Measurements from ENCODE around the gene APOB.

The APOB gene

GRCh38 chr2:21047141-21048009, 3.5 kb upstream of the APOB start:
- no peak for DNase-seq

- no peak for DNase-seq
Measured at GRCh38 chr2:21046506-21046905, 2.6 kb upstream of the APOB start.

GRCh38 chr2:21044694-21045371, 960 bp upstream of the APOB start:
- no peak for DNase-seq

DNA sequence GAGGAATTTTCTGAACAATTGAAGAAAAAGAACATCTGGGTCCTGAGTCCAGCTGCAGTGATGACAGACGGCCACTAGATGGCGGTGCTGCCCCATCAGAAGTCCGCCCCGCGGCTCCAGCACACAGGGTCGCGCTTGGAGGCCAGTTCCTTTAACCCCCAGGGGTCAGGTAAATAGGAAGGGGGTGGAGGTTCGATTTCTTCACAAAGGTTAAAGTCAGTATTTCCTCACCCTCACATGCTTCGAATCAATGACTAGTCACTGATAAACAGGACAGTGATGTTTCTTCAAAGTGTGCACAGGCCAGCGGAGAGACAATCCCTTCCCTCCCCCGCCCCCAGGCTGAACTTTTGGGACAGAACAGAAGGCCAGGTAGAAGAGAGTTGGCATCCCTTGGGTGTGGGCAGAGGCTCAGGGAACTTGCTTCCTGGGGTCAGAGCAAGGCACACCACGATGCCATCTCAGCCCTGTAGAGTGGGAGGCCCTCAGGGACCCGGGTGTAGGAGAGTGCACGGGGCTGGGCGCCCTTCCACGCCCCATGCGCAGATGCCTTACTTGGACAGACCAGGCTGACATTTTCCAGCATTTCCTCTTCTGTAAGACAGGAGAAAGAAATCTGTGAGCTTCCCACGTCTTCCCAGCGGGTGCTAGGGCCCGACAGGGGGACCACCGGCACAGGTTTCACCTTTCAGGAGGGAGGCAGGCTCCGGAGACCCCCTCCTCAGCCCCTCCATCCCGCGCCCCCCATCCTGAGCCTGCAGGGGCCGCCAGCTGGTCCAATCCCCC, 722 bp downstream of the APOB start:
- no peak for DNase-seq

DNA sequence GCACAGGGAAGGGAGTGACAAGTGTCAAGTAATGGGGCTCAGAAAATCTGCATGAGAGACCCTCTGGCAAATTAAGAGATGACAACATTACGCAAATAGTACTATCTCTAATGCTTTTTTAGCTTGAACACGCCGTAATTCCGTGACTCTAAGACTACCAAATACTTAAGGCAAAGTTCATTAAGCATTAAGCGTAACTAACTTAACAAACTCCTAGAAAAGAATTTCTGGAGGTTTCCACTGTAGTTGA, 1.2 kb downstream of the APOB start:
- DNase-seq: no peak

DNA sequence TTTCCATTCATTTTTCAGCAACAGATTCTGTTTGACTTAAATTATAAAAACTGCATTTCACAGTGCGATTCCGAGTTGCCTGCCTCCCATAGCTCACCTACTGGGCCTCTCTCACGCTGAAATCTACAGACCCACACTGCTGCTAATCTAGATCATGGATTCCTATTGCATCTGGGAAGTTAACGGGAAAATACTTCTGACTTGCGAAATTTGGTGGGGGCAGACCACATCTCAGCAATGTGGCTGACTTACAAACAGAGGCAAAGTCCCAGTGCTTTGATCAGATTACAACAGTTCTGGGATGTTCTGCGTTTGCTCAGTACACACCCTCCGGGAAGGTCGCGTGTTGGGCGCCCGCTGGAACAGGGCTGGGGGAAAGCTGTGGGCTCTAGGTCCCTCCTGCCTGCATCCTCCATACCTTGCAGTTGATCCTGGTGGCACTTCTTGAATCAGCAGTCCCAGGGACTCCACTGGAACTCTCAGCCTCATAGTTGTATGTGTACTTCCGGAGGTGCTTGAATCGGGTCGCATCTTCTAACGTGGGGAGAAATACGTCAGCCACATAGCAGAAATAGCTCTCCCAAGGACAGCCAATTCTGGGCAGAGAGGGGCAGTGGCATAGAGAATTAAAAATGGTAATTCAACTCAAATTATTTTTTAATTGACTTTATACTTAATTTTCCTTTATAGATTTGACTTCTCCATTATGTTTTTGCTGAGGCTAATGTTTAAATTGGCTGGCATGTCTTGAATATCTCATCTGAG, 1.7 kb downstream of the APOB start:
- no peak for DNase-seq

DNA sequence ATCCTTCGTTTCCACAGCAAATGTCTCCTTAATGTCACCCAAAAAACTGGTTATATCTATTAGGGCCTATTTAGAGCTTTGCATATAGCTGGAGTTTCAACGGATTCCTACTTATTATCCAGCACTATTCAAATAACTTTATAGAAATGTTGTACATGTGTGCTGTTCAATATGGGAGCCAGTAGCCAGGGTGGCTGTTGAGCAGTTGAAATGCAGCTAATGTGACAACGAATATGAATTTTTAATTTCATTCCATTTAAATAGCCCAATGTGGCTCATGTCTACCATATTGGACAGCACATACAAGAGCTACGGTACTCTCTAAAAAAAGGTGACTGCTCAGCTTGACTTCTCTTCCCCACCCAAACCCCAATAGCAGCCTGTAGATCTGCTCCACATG, 2.4 kb downstream of the APOB start:
- no peak for DNase-seq

DNA sequence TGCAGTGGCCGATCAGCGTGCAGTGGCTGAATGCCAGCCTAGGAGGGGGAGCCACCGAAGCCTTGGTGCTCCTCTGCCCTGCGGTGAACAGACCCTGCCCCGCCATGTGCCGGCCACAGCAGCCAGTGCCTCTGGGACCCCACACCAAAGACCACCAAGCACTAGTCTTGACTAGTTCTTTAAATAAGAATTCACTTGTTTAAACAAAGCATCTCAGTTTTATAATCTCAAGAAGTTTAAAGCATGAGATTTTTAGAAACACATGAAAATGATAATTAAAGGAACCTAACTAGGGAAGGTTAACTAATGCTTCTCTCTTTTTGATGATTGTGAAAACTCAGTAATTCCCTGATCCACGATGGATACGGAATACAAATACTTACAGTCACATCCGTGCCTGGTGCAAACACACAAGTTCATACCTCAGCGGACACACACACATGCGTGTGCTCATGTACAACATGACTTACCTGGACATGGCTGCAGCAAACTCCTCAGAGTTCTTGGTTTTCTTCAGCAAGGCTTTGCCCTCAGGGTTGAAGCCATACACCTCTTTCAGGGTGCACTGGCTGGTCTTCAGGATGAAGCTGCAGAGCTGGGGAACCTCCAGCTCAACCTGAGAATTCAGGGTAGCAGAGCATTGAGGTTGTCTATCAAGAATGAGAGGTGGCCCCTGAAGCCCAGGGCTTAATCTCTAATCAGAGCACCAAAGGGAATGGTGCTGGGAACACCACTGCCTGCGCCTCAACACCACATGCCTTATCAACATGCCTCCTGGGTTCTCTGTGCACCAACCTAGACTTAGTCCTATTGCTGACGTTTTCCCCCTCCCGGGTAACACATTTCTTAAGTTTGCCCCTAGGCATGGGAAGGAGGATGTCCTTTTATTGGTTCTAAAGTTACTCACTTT, 3.1 kb downstream of the APOB start:
- no peak for DNase-seq

GRCh38 chr2:21039979-21040467, 3.9 kb downstream of the APOB start:
- DNase-seq: no peak

- DNase-seq: no peak
Measured at GRCh38 chr2:21039080-21039556, 4.8 kb downstream of the APOB start.

GRCh38 chr2:21038403-21039073, 5.3 kb downstream of the APOB start:
- DNase-seq: no peak

DNA sequence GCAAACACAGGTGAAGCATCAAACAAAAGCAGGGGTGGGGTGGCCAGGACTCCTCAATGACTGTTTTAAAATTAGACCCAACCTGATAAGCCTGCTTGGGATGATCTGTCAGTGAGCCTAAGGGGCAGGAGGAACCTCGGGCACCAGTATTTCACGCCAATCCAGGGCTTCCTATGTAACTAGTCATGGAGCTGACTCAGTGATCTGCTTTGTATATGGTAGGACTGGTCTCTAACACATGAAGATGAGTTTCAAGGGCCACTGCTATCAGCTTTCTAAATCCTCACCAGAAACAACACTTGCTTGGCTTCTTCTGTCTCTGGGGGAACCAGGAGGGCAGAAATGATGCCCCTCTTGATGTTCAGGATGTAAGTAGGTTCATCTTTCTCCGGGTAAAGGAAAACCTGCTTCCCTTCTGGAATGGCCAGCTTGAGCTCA, 6.2 kb downstream of the APOB start:
- DNase-seq: no peak

GRCh38 chr2:21036708-21037670, 6.9 kb downstream of the APOB start:
- no peak for DNase-seq

GRCh38 chr2:21035974-21036707, 7.7 kb downstream of the APOB start:
- DNase-seq: no peak

GRCh38 chr2:21035282-21035973, 8.4 kb downstream of the APOB start:
- no peak for DNase-seq

GRCh38 chr2:21034972-21035279, 8.9 kb downstream of the APOB start:
- DNase-seq: no peak

DNA sequence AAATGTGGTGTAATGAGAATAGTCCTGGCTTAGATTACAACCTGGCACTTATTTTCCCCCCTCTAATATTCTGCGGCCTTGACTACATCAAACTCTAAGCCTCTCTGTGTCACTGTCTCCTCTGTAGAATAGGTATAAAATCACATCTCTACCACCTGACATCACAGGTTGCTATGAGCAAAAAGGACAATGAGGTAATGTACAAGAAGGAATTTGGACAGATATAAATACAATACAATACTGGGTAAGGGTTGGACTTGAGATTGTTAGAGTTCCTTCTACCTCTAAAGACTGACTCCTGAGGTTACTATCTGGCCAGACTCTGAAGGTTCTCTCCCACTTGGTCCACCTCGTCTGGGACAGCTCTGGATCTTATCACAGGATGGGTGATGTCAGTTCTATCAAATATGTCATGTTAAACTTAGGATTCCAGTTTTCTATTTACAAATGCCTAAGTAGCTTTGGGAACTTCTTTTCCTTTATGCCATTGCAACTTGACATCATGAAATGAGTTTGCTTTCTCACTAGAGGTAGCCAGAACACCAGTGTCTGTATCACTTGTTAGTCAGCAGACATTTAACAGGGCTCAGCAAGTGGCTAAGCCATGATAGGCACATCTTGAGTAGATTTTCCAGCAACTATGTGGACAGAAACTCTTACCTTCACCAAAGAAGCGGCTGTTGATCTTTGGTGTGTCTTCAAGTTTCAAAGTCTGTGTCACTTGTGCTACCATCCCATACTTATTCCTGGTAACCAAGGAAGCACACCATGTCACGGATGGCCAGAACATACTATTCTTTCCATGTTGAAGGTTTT, 9.5 kb downstream of the APOB start:
- no peak for DNase-seq

All from GOT3 (cell line).